Stimulated activated CD4-positive, alpha-beta T cell treated with anti-CD3 and anti-CD28 coated beads, Interleukin-12 subunit alpha, Interleukin-12 subunit beta, amount 100 ng/mL, for 48 hours (primary cell): ENCODE data around the gene DNMT3B.
"Not testable (repeated sequence)": the region's sequence is repeated elsewhere in the genome, so short reads cannot be mapped to it uniquely, and the experiment has no call there.

ENCODE experiments used
- DNase-seq, 3 donors: peaks; one replicate each; pipeline ENCODE4 v3.0.0-alpha.2; 2020; ENCODE audit warnings: low read depth in 2 of 3, low spot score in 1 of 3

DNMT3B gene

GRCh38 chr20:32761831-32762753 lies at the start of gene DNMT3B:
DNMT3B (plus strand) TSS chr20:32762385; CDS start chr20:32780324, 17,939 bp downstream.
- DNase-seq, result peak in 2 of 3 donors; percentile 52 to 60

GRCh38 chr20:32718749-32719348 lies 43.3 kb upstream of the DNMT3B start:
- DNase-seq, result no peak

- DNase-seq, result no peak
Measured at GRCh38 chr20:32727683-32728082, 34.5 kb upstream of the DNMT3B start.

- DNase-seq, result not testable (repeated sequence)
Measured at GRCh38 chr20:32728435-32728834, 33.8 kb upstream of the DNMT3B start.

- DNase-seq, result not testable (repeated sequence)
Measured at GRCh38 chr20:32729334-32729733, 32.9 kb upstream of the DNMT3B start.

- no peak for DNase-seq
Measured at GRCh38 chr20:32731882-32732266, 30.3 kb upstream of the DNMT3B start.

GRCh38 chr20:32737371-32738223 lies 24.6 kb upstream of the DNMT3B start:
- peak in 1 of 3 donors; percentile 32 for DNase-seq

GRCh38 chr20:32741151-32741550 lies 21.0 kb upstream of the DNMT3B start:
- DNase-seq, result no peak

GRCh38 chr20:32742322-32743236 lies 19.6 kb upstream of the DNMT3B start:
- no peak for DNase-seq

- peak; percentile 61 to 70 (median 63) for DNase-seq
Measured at GRCh38 chr20:32743237-32744112, 18.7 kb upstream of the DNMT3B start, which contains the start of gene COMMD7. COMMD7 (minus strand) TSS chr20:32743467; CDS start chr20:32743391, 76 bp downstream.

- no peak for DNase-seq
Measured at GRCh38 chr20:32749914-32750637, 12.1 kb upstream of the DNMT3B start.

- DNase-seq, result no peak
Measured at GRCh38 chr20:32751293-32751692, 10.9 kb upstream of the DNMT3B start.

- no peak for DNase-seq
Measured at GRCh38 chr20:32751702-32752457, 10.3 kb upstream of the DNMT3B start.

- DNase-seq, result no peak
Measured at GRCh38 chr20:32752458-32753250, 9.5 kb upstream of the DNMT3B start.

- DNase-seq, result no peak
Measured at GRCh38 chr20:32753731-32754130, 8.5 kb upstream of the DNMT3B start.

GRCh38 chr20:32756156-32756555 lies 6.0 kb upstream of the DNMT3B start:
- DNase-seq, result no peak

- no peak for DNase-seq
Measured at GRCh38 chr20:32761417-32761830, 761 bp upstream of the DNMT3B start.
